ENCODE results near the gene SLAMF8. TPM values are rescaled to one million over a fixed set of nuclear protein-coding genes. Genes with fewer than 3 reads are reported as not detected.

The SLAMF8 gene
- total RNA-seq, 4 donors from 2014 or later = 2.7 to 5.5 (median 3.9) TPM

DNA sequence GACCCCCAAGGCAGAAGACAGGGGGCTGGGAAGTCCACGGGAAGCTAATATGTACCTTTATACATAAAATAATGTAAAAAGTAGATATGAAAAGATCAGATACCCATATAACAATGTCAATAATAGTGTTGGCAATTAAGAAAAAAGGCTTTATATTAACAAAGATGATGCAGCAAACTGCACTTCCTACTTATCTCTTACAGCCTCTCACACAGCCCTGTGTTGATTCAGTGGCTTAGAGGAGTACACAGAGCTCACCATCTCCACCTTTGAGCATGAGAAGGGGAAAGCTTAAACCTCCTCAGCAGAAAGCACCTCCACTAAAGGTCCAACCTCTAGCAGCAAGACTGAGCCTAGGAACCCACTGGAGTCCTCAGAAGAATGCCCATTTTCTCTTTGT is 42.9 kb downstream of the SLAMF8 start:
- no peak for DNase-seq (ENCODE audit: low spot score in 2 of 2)
- H3K4me1 ChIP-seq = peaks cover 79% of the 10 kb centered on the region

DNA sequence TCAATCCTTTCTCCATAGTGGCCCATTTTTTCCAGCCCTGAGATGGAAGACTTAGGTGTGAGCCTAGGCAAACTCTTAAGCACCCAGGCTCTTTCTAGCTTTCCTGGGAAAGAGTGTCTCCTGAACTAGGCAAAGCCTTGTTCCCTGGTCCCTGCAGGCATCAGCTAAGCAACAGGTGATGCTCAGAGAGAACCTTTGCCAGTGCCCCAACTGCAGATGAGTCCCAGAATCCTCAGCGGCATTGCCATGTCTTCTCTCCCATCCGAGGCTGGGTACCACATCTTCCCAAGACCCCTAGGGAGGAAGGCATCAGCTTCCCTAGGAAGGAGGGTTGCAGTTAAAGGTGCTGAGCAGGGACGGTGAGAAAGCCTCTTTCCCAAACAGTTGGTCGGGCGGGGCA is 44.0 kb downstream of the SLAMF8 start:
- no peaks in the 10 kb centered on the region for H3K9me3 ChIP-seq
- TF ChIP-seq POLR2AphosphoS5 (IDR thresholded peaks at IDR 0.05) = no peak
- TF ChIP-seq EP300 (IDR thresholded peaks at IDR 0.05) = no peak
- no peak for TF ChIP-seq POLR2A (IDR thresholded peaks at IDR 0.05)
- TF ChIP-seq, protein P1, sequence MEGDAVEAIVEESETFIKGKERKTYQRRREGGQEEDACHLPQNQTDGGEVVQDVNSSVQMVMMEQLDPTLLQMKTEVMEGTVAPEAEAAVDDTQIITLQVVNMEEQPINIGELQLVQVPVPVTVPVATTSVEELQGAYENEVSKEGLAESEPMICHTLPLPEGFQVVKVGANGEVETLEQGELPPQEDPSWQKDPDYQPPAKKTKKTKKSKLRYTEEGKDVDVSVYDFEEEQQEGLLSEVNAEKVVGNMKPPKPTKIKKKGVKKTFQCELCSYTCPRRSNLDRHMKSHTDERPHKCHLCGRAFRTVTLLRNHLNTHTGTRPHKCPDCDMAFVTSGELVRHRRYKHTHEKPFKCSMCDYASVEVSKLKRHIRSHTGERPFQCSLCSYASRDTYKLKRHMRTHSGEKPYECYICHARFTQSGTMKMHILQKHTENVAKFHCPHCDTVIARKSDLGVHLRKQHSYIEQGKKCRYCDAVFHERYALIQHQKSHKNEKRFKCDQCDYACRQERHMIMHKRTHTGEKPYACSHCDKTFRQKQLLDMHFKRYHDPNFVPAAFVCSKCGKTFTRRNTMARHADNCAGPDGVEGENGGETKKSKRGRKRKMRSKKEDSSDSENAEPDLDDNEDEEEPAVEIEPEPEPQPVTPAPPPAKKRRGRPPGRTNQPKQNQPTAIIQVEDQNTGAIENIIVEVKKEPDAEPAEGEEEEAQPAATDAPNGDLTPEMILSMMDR (IDR thresholded peaks at IDR 0.05) = no peak
- WGBS = 92% methylated on average over 5 of the region's 5 CpGs

More for the DNA sequence above, 42.9 kb downstream of the SLAMF8 start:
- Histone ChIP-seq H3K27me3 (no peaks in the 10 kb centered on the region), H3K4me3 (no peak overlapping the region), H3K36me3 (no peaks in the 10 kb centered on the region), H3K9me3 (no peaks in the 10 kb centered on the region), H3K27ac (peak overlapping the region; percentile 63)
- TF ChIP-seq, protein P1 (IDR thresholded peaks at IDR 0.05) = no peak
- no peak for TF ChIP-seq POLR2A (IDR thresholded peaks at IDR 0.05)
- TF ChIP-seq POLR2AphosphoS5 (IDR thresholded peaks at IDR 0.05) = no peak
- no peak for TF ChIP-seq EP300 (IDR thresholded peaks at IDR 0.05)
- 52% methylated on average over 1 of the region's 1 CpG for WGBS

GRCh38 chr1:159872891-159873290 is 46.2 kb downstream of the SLAMF8 start:
- Histone ChIP-seq H3K27me3 (no peaks in the 10 kb centered on the region), H3K4me3 (no peak overlapping the region), H3K36me3 (no peaks in the 10 kb centered on the region), H3K9me3 (no peaks in the 10 kb centered on the region), H3K27ac (peak overlapping the region; percentile 62), H3K4me1 (peaks cover 55% of the 10 kb centered on the region)
- 24% methylated on average over 15 of the region's 15 CpGs for WGBS
- no peak for DNase-seq (ENCODE audit: low spot score in 2 of 2)
- no peak for TF ChIP-seq POLR2AphosphoS5 (IDR thresholded peaks at IDR 0.05)
- no peak for TF ChIP-seq POLR2A (IDR thresholded peaks at IDR 0.05)
- TF ChIP-seq, protein P1 (IDR thresholded peaks at IDR 0.05) = no peak
- no peak for TF ChIP-seq EP300 (IDR thresholded peaks at IDR 0.05)

More for the DNA sequence above, 44.0 kb downstream of the SLAMF8 start:
- Histone ChIP-seq H3K27me3 (no peaks in the 10 kb centered on the region), H3K36me3 (no peaks in the 10 kb centered on the region), H3K27ac (no peak overlapping the region), H3K4me3 (no peak overlapping the region), H3K4me1 (peaks cover 73% of the 10 kb centered on the region)
- no peak for DNase-seq (ENCODE audit: low spot score in 2 of 2)

DNA sequence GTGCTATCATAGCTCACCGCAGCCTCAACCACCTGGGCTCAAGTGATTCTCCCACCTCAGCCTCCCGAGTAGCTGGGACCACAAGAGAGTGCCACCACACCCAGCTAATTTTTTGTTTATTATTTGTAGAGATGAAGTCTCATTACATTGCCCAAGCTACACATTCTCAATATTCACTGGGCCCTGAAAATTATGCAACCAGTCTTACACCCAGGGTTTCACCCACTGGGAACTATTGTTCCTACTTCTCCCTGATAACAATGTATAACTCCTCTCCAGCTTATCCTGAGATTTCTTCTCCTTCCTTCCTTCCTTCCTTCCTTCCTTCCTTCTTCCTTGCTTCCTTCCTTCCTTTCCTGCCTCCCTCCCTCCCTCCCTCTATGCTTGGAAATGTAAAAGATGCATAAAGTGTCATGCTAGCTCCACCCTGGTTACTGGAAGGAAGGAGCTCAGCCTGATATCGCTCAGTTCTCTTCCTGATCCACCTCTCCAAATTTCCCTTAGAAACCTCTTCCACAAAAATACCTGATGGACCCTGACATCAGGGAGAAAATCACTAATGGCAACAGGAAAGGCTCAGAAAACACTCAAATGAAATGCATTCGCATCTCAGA is 47.0 kb downstream of the SLAMF8 start:
- no peak for DNase-seq (ENCODE audit: low spot score in 2 of 2)
- WGBS = 76% methylated on average over 4 of the region's 4 CpGs

More for the DNA sequence above, 47.0 kb downstream of the SLAMF8 start:
- Histone ChIP-seq H3K27ac (peak overlapping the region; percentile 62), H3K27me3 (no peaks in the 10 kb centered on the region), H3K4me1 (peaks cover 47% of the 10 kb centered on the region), H3K4me3 (no peak overlapping the region), H3K9me3 (no peaks in the 10 kb centered on the region), H3K36me3 (no peaks in the 10 kb centered on the region)
- TF ChIP-seq POLR2A (IDR thresholded peaks at IDR 0.05) (no peak), POLR2AphosphoS5 (IDR thresholded peaks at IDR 0.05) (no peak), EP300 (IDR thresholded peaks at IDR 0.05) (no peak)
- TF ChIP-seq, protein P1 (IDR thresholded peaks at IDR 0.05) = no peak

Data from suprapubic skin (tissue), 4 donors.